Kidney epithelial cell (primary cell): Measurements from ENCODE around the gene HDAC9. TPM values are rescaled to one million over a fixed set of nuclear protein-coding genes. Genes with fewer than 3 reads are reported as not detected.

Experiments used
- DNase-seq: peaks from one replicate; pipeline ENCODE4 v3.0.0-alpha.2; 2010; ENCODE audit warnings: low read depth
- H3K27me3 ChIP-seq: 2 replicates; pipeline ENCODE4 v1.6.0; 2011; ENCODE audit warnings: low read length; ENCODE audit not compliant: control insufficient read depth, insufficient read depth
- H3K36me3 ChIP-seq: 2 replicates; pipeline ENCODE4 v1.5.1; 2011; ENCODE audit warnings: low read length; ENCODE audit not compliant: control insufficient read depth, insufficient read depth
- H3K4me3 ChIP-seq: 2 replicates; pipeline ENCODE4 v1.5.1; 2011; ENCODE audit warnings: low read depth, mild to moderate bottlenecking, control low read depth, low read length
- CTCF ChIP-seq: IDR thresholded peaks from 2 replicates; pipeline ENCODE4 v1.5.1; 2011; ENCODE audit warnings: mild to moderate bottlenecking, moderate library complexity, low read length, control low read depth, inconsistent platforms; ENCODE audit not compliant: insufficient read depth, poor library complexity, severe bottlenecking
- total RNA-seq: library from RNA; depleted of rRNA; stranded (reverse); fragments of >200 nt; gene quantifications from 2 replicates; pipeline ENCODE4 v1.2.3, GENCODE V29; 2015

The HDAC9 gene
- total RNA-seq, 1 donor from 2014 or later, result 84.5 TPM

GRCh38 chr7:18579698-18580097, 84.1 kb downstream of the HDAC9 start:
- peaks cover under 1% of the 10 kb centered on the region for H3K36me3 ChIP-seq
- TF ChIP-seq CTCF, result no peak
- H3K4me3 ChIP-seq, result no peak overlapping the region
- H3K27me3 ChIP-seq, result no peaks in the 10 kb centered on the region
- no peak for DNase-seq

GRCh38 chr7:18580950-18581349, 85.4 kb downstream of the HDAC9 start:
- Histone ChIP-seq H3K27me3 (no peaks in the 10 kb centered on the region), H3K4me3 (no peak overlapping the region), H3K36me3 (no peaks in the 10 kb centered on the region)
- TF ChIP-seq CTCF, result no peak
- DNase-seq, result no peak

- Histone ChIP-seq H3K36me3 (no peaks in the 10 kb centered on the region), H3K4me3 (no peak overlapping the region), H3K27me3 (no peaks in the 10 kb centered on the region)
- no peak for DNase-seq
- no peak for TF ChIP-seq CTCF
Measured at GRCh38 chr7:18583305-18583704, 87.8 kb downstream of the HDAC9 start.

- Histone ChIP-seq H3K36me3 (peaks cover 2% of the 10 kb centered on the region), H3K4me3 (no peak overlapping the region), H3K27me3 (no peaks in the 10 kb centered on the region)
- no peak for TF ChIP-seq CTCF
- DNase-seq, result no peak
Measured at GRCh38 chr7:18590241-18590640, 94.7 kb downstream of the HDAC9 start.

- DNase-seq, result no peak
- no peak overlapping the region for H3K4me3 ChIP-seq
Measured at GRCh38 chr7:18590744-18591340, 95.3 kb downstream of the HDAC9 start.

More at GRCh38 chr7:18590744-18591340, 95.3 kb downstream of the HDAC9 start:
- no peaks in the 10 kb centered on the region for H3K27me3 ChIP-seq
- H3K36me3 ChIP-seq, result peaks cover 2% of the 10 kb centered on the region
- TF ChIP-seq CTCF, result peak; percentile 53
